Transverse colon (tissue), 4 donors: Measurements from ENCODE around the gene LDLRAD1. TPM values are rescaled to one million over a fixed set of nuclear protein-coding genes. Genes with fewer than 3 reads are reported as not detected.
"Not testable (repeated sequence)": the region's sequence is repeated elsewhere in the genome, so short reads cannot be mapped to it uniquely, and the experiment has no call there.

Source experiments
- DNase-seq: peaks from one replicate; pipeline ENCODE4 v3.0.0-alpha.2; 2019
- H3K27ac ChIP-seq, 4 donors: fragments of 200-600 bp; sonication (generic); 2 replicates each; pipeline ENCODE4 v1.5.1; 2016 to 2018; ENCODE audit warnings: inconsistent platforms in 4 of 4
- H3K27me3 ChIP-seq: fragments of 200-600 bp; sonication (generic); 2 replicates; pipeline ENCODE4 v1.5.1; 2017; ENCODE audit warnings: inconsistent platforms
- H3K36me3 ChIP-seq, 4 donors: fragments of 200-600 bp; sonication (generic); 2 replicates each; pipeline ENCODE4 v1.5.1; 2017 to 2019; ENCODE audit warnings: inconsistent platforms in 4 of 4
- H3K4me1 ChIP-seq, 4 donors: fragments of 200-600 bp; sonication (generic); 2 replicates each; pipeline ENCODE4 v1.5.1; 2017 to 2020; ENCODE audit warnings: inconsistent platforms in 4 of 4
- H3K4me3 ChIP-seq, 4 donors: fragments of 200-600 bp; sonication (generic); 1 replicate in 1 of 4; 2 replicates in 3 of 4; pipeline versions ENCODE4 v1.5.1 to v1.6.1; 2017 to 2019; ENCODE audit warnings: inconsistent platforms in 4 of 4
- H3K9me3 ChIP-seq, 2 donors: fragments of 200-600 bp; sonication (generic); 2 replicates each; pipeline ENCODE4 v1.5.1; 2017 to 2019; ENCODE audit warnings: inconsistent platforms in 2 of 2
- EP300 ChIP-seq: sonication (generic); formaldehyde crosslinking; IDR thresholded peaks from one replicate; pipeline ENCODE4 v1.6.1; 2017; ENCODE audit warnings: antibody characterized with exemption, low read depth
- POLR2A ChIP-seq: fragments of 450-650 bp; IDR thresholded peaks from one replicate; pipeline ENCODE4 v1.6.1; 2016; ENCODE audit warnings: antibody characterized with exemption, mild to moderate bottlenecking, moderate library complexity
- POLR2AphosphoS5 ChIP-seq, 3 donors: sonication (generic); formaldehyde crosslinking; IDR thresholded peaks; one replicate each; pipeline ENCODE4 v1.6.1; 2016; ENCODE audit warnings: antibody characterized with exemption in 3 of 3
- WGBS, 2 donors: methylation state at CpG; one replicate each; pipeline ENCODE4 v1.1.5; 2018; ENCODE audit warnings: low coverage in 1 of 2; 5-methylcytosine and 5-hydroxymethylcytosine counted together
- in situ Hi-C, 4 donors: fragments of 200-750 bp; cut with MboI; loops; one replicate each; pipeline versions ENCODE4 v1.15.0 to v1.15.1; 2017; ENCODE audit warnings: low sequenced_read_pairs in 3 of 4, low pct_ligation_motif_present in 1 of 4, low pct_unique_long_range_greater_than_20kb in 1 of 4
- intact Hi-C: fragments of 100-400 bp; cut with DNase I; formaldehyde crosslinking; loops from one replicate; pipeline ENCODE4 v1.15.1; 2023; ENCODE audit warnings: low total_unique reads
- total RNA-seq, 4 donors: library from RNA; depleted of rRNA; stranded (reverse); fragments of >200 nt; gene quantifications; one replicate each; pipeline ENCODE4 v1.1.0, GENCODE V29; 2016
- TF ChIP-seq, protein P1 (sequence below), 5 experiments: fragments of 200-600 bp in 3 of 5; fragments of 450-650 bp in 2 of 5; sonication (generic) in 3 of 5; IDR thresholded peaks; 1 replicate in 2 of 5; 2 replicates in 3 of 5; pipeline ENCODE4 v1.5.1; 2016 to 2017; ENCODE audit warnings: antibody characterized with exemption in 5 of 5, inconsistent platforms in 3 of 5, mild to moderate bottlenecking in 2 of 5, moderate library complexity in 1 of 5

LDLRAD1 gene
- total RNA-seq, 4 donors from 2014 or later, result not detected

DNA sequence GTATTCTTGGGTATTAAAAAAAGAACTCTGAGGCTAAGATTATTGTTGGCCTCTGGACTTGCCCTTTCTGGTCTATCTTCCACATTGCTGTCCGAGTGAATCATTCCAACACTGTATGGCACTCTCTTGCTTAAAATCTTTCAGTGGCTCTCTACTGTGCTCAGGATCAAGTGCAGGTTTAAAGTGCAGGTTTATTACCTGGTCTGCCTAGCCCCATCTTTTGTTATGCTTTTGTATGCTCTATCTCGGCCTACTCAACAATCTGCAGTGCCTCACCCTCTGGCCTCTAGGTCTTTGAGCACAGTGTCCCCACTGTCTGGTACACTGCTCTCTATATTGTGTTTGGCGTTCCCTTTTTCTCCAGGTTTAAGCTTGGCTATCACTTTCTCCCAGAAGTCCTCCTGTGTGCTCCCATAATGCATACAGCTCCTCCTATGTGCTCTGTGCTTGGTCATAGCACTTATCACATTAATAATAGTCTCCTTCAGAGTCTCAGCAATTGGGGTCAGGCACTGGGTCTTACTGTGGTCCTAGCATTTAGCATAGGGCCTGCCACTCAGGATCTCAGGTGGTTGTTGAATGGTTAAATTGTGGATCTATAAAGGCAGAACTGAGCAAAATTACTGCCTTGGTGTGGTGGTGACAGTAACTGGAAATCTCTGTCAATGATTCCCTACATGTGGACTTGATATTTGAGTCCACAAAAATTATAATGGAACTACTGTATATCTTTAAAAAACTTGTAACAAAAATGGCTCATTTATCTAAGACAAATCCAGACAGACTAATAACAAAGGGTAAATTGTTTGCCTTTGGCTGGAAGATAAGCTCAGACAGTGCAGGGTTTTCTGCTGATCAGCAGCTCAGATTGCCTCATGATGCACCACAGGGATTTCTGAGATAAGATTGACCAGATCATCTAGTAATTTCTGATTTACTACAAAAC lies 10.6 kb upstream of the LDLRAD1 start:
- peaks cover 0 to 36% (median 15%) of the 10 kb centered on the region in 4 donors for H3K36me3 ChIP-seq
- H3K27ac ChIP-seq, result no peak overlapping the region
- H3K4me3 ChIP-seq, result no peak overlapping the region
- TF ChIP-seq, protein P1, sequence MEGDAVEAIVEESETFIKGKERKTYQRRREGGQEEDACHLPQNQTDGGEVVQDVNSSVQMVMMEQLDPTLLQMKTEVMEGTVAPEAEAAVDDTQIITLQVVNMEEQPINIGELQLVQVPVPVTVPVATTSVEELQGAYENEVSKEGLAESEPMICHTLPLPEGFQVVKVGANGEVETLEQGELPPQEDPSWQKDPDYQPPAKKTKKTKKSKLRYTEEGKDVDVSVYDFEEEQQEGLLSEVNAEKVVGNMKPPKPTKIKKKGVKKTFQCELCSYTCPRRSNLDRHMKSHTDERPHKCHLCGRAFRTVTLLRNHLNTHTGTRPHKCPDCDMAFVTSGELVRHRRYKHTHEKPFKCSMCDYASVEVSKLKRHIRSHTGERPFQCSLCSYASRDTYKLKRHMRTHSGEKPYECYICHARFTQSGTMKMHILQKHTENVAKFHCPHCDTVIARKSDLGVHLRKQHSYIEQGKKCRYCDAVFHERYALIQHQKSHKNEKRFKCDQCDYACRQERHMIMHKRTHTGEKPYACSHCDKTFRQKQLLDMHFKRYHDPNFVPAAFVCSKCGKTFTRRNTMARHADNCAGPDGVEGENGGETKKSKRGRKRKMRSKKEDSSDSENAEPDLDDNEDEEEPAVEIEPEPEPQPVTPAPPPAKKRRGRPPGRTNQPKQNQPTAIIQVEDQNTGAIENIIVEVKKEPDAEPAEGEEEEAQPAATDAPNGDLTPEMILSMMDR (IDR thresholded peaks at IDR 0.05), result no peak
- TF ChIP-seq POLR2AphosphoS5 (IDR thresholded peaks at IDR 0.05), result no peak
- no peak for TF ChIP-seq EP300
- TF ChIP-seq POLR2A, result no peak
- intact Hi-C loops (no loop called here), in situ Hi-C loops (loop anchor here in 1 of 4 donors (25.0 kb wide), 2 partner anchors 91 to 166 kb away; partner anchors contain the start of genes IFT25 and LRRC42)
- H3K27me3 ChIP-seq, result no peaks in the 10 kb centered on the region
- no peak for DNase-seq
- H3K4me1 ChIP-seq, result no peaks in the 10 kb centered on the region
- no peaks in the 10 kb centered on the region for H3K9me3 ChIP-seq
- 70 to 73% methylated on average over 3 of the region's 3 CpGs for WGBS, 2 donors

DNA sequence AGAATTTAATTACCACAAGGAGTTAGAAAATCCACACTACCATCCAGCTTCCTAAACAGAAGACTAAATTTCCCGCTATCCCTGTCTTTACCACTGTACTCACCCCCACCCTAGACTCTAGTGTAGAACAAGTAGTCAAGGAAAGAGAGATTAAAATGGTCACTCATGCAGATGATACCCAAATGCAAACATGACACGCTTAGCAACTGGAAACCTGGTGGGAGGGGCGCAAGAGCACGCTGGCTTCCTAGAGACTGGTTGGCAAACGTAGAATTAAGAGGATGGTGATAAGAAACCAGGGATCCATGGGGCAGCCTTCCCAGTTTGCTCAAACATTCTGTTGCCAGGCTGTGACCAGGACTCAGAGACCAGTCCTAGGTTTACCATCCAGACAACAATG lies 9.9 kb upstream of the LDLRAD1 start:
- intact Hi-C loops, result no loop called here
- H3K4me3 ChIP-seq, result no peak overlapping the region
- no peak overlapping the region for H3K27ac ChIP-seq
- H3K9me3 ChIP-seq, result no peaks in the 10 kb centered on the region
- DNase-seq, result no peak
- no peaks in the 10 kb centered on the region for H3K4me1 ChIP-seq
- 85 to 89% methylated on average over 5 of the region's 5 CpGs for WGBS, 2 donors
- no peaks in the 10 kb centered on the region for H3K27me3 ChIP-seq
- H3K36me3 ChIP-seq, result peaks cover 0 to 31% (median 12%) of the 10 kb centered on the region in 4 donors
- TF ChIP-seq POLR2AphosphoS5 (IDR thresholded peaks at IDR 0.05), result no peak
- TF ChIP-seq POLR2A, result no peak
- TF ChIP-seq, protein P1 (IDR thresholded peaks at IDR 0.05), result no peak
- no peak for TF ChIP-seq EP300
- in situ Hi-C loops, result loop anchor here in 1 of 4 donors (25.0 kb wide), 2 partner anchors 91 to 166 kb away; partner anchors contain the start of genes IFT25 and LRRC42

DNA sequence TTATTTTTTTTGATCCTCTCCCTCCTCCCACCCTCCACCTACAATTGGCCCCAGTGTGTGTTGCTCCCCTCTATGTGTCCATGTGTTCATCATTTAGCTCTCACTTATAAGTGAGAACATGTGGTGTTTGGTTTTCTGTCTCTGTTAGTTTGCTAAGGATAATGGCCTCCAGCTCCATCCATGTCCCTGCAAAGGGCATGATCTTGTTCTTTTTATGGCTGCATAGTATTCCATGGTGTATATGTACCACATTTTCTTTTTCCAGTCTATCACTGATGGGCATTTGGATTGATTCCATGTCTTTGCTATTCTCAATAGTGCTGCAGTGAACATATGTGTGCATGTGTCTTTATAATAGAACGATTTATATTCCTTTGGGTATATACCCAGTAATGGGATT lies 6.8 kb upstream of the LDLRAD1 start:
- H3K27me3 ChIP-seq, H3K4me3 ChIP-seq, H3K9me3 ChIP-seq, DNase-seq, intact Hi-C loops, H3K27ac ChIP-seq, H3K36me3 ChIP-seq, H3K4me1 ChIP-seq: not testable (repeated sequence)
- 86 to 90% methylated on average over 1 of the region's 1 CpG for WGBS, 2 donors
- in situ Hi-C loops, result loop anchor here in 1 of 4 donors (25.0 kb wide), 2 partner anchors 88 to 163 kb away; partner anchors contain the start of genes IFT25 and LRRC42

DNA sequence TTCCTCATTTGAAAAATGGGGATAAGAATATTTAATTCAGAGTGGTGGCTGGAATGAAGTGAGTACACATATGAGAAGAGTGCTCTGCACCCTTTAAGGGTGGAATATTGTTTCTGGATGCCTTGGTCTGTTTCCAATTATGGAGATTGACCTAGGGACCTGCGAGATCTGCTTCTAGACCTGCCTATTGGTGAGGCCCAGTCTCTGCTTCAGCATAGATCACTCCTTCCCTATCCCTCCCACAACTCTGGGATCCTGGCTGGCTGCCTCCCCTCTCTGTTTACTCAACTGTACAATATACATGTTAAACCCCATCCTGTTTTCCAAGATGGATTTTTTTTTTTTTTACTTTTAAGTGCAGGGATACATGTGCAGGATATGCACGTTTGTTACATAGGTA lies 6.4 kb upstream of the LDLRAD1 start:
- no peaks in the 10 kb centered on the region for H3K9me3 ChIP-seq
- 59 to 83% methylated on average over 2 of the region's 2 CpGs for WGBS, 2 donors
- no peak overlapping the region for H3K4me3 ChIP-seq
- no peak for DNase-seq
- no peaks in the 10 kb centered on the region for H3K4me1 ChIP-seq
- TF ChIP-seq EP300 (no peak), POLR2A (no peak), POLR2AphosphoS5 (IDR thresholded peaks at IDR 0.05) (no peak)
- TF ChIP-seq, protein P1 (IDR thresholded peaks at IDR 0.05), result no peak
- in situ Hi-C loops (no loop called here), intact Hi-C loops (no loop called here)
- H3K27me3 ChIP-seq, result no peaks in the 10 kb centered on the region
- peaks cover 0 to 5% (median 0%) of the 10 kb centered on the region in 4 donors for H3K36me3 ChIP-seq
- no peak overlapping the region for H3K27ac ChIP-seq

DNA sequence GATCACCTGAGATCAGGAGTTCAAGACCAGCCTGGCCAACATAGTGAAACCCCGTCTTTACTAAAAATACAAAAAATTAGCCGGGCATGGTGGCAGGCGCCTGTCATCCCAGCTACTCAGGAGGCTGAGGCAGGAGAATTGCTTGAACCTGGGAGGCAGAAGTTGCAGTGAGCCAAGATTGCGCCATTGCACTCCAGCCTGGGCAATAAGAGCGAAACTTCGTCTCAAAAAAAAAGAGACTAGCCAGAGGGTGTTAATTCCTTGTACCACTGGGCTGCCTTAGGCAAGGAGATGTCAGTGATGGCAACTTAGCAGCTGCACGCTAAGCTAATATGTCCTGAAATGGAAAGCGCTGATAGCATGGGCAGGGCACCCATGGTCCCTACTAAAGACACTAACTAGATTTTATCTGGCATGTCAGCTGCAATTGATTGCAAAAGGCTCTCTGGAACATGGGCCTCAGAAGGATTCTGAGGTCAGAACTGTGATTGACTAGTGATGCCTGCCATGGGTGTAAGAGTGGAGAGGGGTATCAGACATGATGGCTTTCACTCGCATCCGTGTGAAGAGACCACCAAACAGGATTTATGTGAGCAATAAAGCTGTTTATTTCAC lies 1.7 kb upstream of the LDLRAD1 start:
- intact Hi-C loops, H3K27ac ChIP-seq, H3K27me3 ChIP-seq, H3K9me3 ChIP-seq, H3K36me3 ChIP-seq, H3K4me1 ChIP-seq, DNase-seq, H3K4me3 ChIP-seq, in situ Hi-C loops: not testable (repeated sequence)
- 77 to 89% methylated on average over 5 to 10 of the region's 10 CpGs for WGBS, 2 donors
